HEK293T (cell line): Measurements from ENCODE around the gene SLC16A6.
"Not testable (repeated sequence)": the region's sequence is repeated elsewhere in the genome, so short reads cannot be mapped to it uniquely, and the experiment has no call there.

Experiments used
- ARNT ChIP-seq: fragments of 450-650 bp; IDR thresholded peaks from 2 replicates; pipeline ENCODE4 v1.6.1; 2017; ENCODE audit warnings: mild to moderate bottlenecking
- BHLHE40 ChIP-seq: fragments of 450-650 bp; IDR thresholded peaks from 2 replicates; pipeline ENCODE4 v1.6.1; 2016; ENCODE audit warnings: mild to moderate bottlenecking, moderate library complexity, borderline replicate concordance
- CTBP1 ChIP-seq: fragments of 450-650 bp; IDR thresholded peaks from 2 replicates; pipeline ENCODE4 v1.6.1; 2016; ENCODE audit warnings: borderline replicate concordance
- ELF4 ChIP-seq: fragments of 450-650 bp; IDR thresholded peaks from 2 replicates; pipeline ENCODE4 v1.6.1; 2017; ENCODE audit warnings: antibody characterized with exemption
- FOXA1 ChIP-seq: fragments of 450-650 bp; IDR thresholded peaks from 2 replicates; pipeline ENCODE4 v1.6.1; 2016; ENCODE audit warnings: mild to moderate bottlenecking
- LEF1 ChIP-seq: fragments of 450-650 bp; IDR thresholded peaks from 2 replicates; pipeline ENCODE4 v1.6.1; 2017; ENCODE audit warnings: mild to moderate bottlenecking, borderline replicate concordance
- PKNOX1 ChIP-seq: fragments of 450-650 bp; IDR thresholded peaks from 2 replicates; pipeline ENCODE4 v1.6.1; 2016
- SP1 ChIP-seq: fragments of 450-650 bp; IDR thresholded peaks from 2 replicates; pipeline ENCODE4 v1.6.1; 2017
- SUZ12 ChIP-seq: fragments of 450-650 bp; IDR thresholded peaks from 2 replicates; pipeline ENCODE4 v1.6.1; 2016; ENCODE audit warnings: mild to moderate bottlenecking
- ZNF384 ChIP-seq: fragments of 450-650 bp; IDR thresholded peaks from 2 replicates; pipeline ENCODE4 v1.6.1; 2016

DNA sequence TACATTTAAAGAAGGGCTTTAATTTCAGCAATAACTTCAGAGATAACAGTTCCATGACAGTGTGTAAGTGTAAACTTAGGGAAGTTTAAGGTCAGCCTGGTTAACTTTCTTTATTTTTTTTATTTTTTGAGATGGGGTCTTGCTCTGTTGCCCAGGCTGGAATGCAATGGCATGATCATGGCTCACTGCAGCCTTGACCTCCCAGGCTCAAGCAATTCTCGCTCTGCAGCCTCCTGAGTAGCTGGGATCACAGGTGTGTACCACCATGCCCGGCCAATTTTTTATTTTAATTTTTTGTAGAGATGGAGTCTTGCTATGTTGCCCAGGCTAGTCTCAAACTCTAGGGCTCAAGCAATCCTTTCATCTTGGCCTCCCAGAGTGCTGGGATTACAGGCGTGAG is 14.6 kb downstream of the SLC16A6 start:
- TF ChIP-seq BHLHE40, ARNT, SUZ12, ZNF384, LEF1, PKNOX1, ELF4, SP1, CTBP1, FOXA1: not testable (repeated sequence)
